Measurements from ENCODE around the gene HOXA5. TPM values are rescaled to one million over a fixed set of nuclear protein-coding genes. Genes with fewer than 3 reads are reported as not detected.
A peak's percentile ranks its signal among the peaks of the same experiment; 100 is the strongest.

The HOXA5 gene
- total RNA-seq, 6 experiments from 2014 or later: 0.18 to 1.5 (median 0.65) TPM

GRCh38 chr7:27176524-27176845 is 33.0 kb upstream of the HOXA5 start:
- no peaks in the 10 kb centered on the region for H3K9me3 ChIP-seq
- no peaks in the 10 kb centered on the region for H3K36me3 ChIP-seq
- no peak overlapping the region for H3K27ac ChIP-seq
- DNase-seq (no peak), ATAC-seq (no peak)
- intact Hi-C loops (cut with DNase I): no loop called here
- peaks cover 0 to 14% (median 0%) of the 10 kb centered on the region in 4 donors for H3K4me1 ChIP-seq
- WGBS (ENCODE audit: insufficient coverage, low coverage, low lambda C conversion rate, missing lambda C conversion rate): 39% methylated on average over 3 of the region's 3 CpGs
- peaks cover 54 to 93% of the 10 kb centered on the region in 2 donors for H3K27me3 ChIP-seq
- no peak for TF ChIP-seq CTCF (IDR thresholded peaks at IDR 0.05)
- no peak for TF ChIP-seq POLR2A (IDR thresholded peaks at IDR 0.05)
- H3K4me3 ChIP-seq: no peak overlapping the region

GRCh38 chr7:27175626-27176523 is 32.4 kb upstream of the HOXA5 start:
- Histone ChIP-seq H3K4me1 (peaks cover 0 to 14% (median 0%) of the 10 kb centered on the region in 4 donors), H3K27ac (no peak overlapping the region), H3K27me3 (peaks cover 54 to 97% of the 10 kb centered on the region in 2 donors), H3K4me3 (no peak overlapping the region), H3K36me3 (no peaks in the 10 kb centered on the region), H3K9me3 (no peaks in the 10 kb centered on the region)
- 23% methylated on average over 28 of the region's 40 CpGs for WGBS (ENCODE audit: insufficient coverage, low coverage, low lambda C conversion rate, missing lambda C conversion rate)
- ATAC-seq: no peak
- intact Hi-C loops (cut with DNase I): no loop called here
- no peak for TF ChIP-seq CTCF (IDR thresholded peaks at IDR 0.05)
- TF ChIP-seq POLR2A (IDR thresholded peaks at IDR 0.05): no peak
- DNase-seq: peak in 2 of 3 donors; percentile 35 to 52

GRCh38 chr7:27174874-27175625 is 31.6 kb upstream of the HOXA5 start:
- DNase-seq (peak in 2 of 3 donors; percentile 22 to 36), ATAC-seq (no peak)
- Histone ChIP-seq H3K36me3 (no peaks in the 10 kb centered on the region), H3K4me1 (peaks cover 0 to 13% (median 0%) of the 10 kb centered on the region in 4 donors), H3K9me3 (no peaks in the 10 kb centered on the region), H3K4me3 (no peak overlapping the region), H3K27me3 (peaks cover 56 to 95% of the 10 kb centered on the region in 2 donors), H3K27ac (no peak overlapping the region)
- 23% methylated on average over 8 of the region's 12 CpGs for WGBS (ENCODE audit: insufficient coverage, low coverage, low lambda C conversion rate, missing lambda C conversion rate)
- TF ChIP-seq POLR2A (IDR thresholded peaks at IDR 0.05) (no peak), CTCF (IDR thresholded peaks at IDR 0.05) (no peak)
- intact Hi-C loops (cut with DNase I): no loop called here

GRCh38 chr7:27173956-27174873 is 30.7 kb upstream of the HOXA5 start, which contains the start of gene HOXA10:
TSS of gene HOXA10 (minus strand) at chr7:27174320. CDS start at chr7:27174306, 14 bp downstream.
- Histone ChIP-seq H3K36me3 (no peaks in the 10 kb centered on the region), H3K9me3 (no peaks in the 10 kb centered on the region), H3K4me1 (peaks cover 0 to 7% (median 0%) of the 10 kb centered on the region in 4 donors), H3K27me3 (peaks cover 56 to 96% of the 10 kb centered on the region in 2 donors), H3K27ac (no peak within 1 kb of the TSS), H3K4me3 (peak within 1 kb of the TSS; percentile 1 to 27 (median 23))
- DNase-seq: peak in 2 of 3 donors; percentile 31 to 42
- intact Hi-C loops (cut with DNase I): no loop called here
- TF ChIP-seq POLR2A (IDR thresholded peaks at IDR 0.05) (no peak), CTCF (IDR thresholded peaks at IDR 0.05) (no peak)
- 8% methylated on average over 13 of the region's 82 CpGs for WGBS (ENCODE audit: insufficient coverage, low coverage, low lambda C conversion rate, missing lambda C conversion rate)
- ATAC-seq: no peak
